Stimulated activated CD4-positive, alpha-beta T cell treated with anti-CD3 and anti-CD28 coated beads, Interleukin-4, amount 100 ng/mL, for 1 hour (primary cell): ENCODE data around the gene ATXN8OS.
"Not testable (repeated sequence)": the region's sequence is repeated elsewhere in the genome, so short reads cannot be mapped to it uniquely, and the experiment has no call there.

Experiments
- DNase-seq: peaks from one replicate; pipeline ENCODE4 v3.0.0-alpha.2; 2020

ATXN8OS gene

DNA sequence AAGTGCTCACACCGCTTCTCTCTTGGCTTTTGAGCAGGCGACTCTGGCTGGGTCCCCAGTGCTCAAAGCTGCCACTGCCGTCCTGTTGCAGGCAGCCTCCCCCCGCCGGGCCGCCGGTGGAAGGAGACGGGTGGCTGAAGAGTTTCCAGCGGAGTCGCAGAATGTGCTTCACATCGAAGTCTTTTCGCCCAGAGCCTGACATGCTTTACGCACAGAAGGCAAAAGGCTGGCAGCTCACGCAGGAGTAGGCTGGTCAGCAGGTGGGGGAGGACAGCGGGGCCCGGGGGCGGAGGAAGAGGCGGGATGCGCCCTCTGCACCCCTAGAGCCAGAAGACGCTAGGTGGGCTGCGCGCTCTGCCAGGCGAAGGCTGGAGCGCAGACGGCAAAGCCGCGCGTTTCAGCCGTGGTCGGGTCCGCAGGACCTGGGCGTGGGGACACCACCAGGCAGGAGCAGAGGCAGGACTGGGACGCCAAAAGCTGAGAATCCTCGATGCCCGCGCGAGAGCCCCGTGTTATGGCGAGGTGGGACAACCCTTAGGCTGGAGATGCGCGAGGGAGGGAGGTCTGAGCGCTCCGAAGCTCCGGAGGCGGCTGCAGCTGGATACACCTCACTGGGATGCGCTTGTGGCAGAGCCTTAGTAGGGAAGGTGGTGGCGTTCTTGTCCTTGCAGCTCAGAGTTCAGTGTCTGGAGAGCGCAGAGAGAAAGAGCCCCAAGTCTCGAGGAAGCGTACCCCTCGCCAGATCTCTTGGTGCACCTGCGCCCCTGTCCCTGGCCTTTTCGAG, at the start of gene ATXN8OS:
ATXN8OS (plus strand) TSS at position 329 of the 784 bp plus-strand sequence.
- no peak for DNase-seq

DNA sequence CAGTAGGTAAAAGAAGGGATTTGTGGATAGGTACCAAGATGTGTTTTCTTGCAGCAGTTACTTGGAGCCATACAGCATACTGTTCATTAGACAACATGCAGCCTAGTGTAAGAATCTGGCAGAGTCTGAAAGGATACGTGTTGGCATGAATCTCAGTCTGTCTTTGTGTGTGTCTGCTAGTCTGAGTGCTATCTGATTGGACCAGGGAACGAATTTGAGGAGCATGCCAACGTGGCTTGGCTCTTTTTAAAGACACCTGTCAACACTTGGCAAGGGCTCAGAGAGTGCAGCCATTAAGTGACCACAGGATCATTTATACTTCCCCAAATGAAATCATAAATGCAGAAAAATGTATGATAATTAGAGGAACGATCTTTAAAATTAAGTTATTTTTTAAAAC, 27.6 kb upstream of the ATXN8OS start:
- DNase-seq = no peak

DNA sequence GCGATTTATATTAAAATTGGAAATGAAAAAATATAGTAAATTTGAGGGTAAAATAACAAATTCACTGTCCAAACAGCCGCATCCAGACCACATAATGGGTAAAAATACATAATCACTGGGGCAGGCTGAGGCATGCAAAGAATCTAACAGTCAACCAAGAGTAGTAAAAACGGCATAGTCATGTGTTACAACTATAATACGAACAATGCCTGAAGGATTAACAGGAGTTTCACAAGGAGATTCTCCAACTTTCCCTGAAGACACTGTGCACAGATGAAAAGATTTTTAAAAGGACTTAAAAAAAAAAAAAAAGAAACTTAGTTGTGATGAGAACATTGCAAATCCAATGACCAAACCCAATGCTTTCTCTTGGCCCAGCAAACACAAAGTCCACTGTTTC, 20.4 kb upstream of the ATXN8OS start:
- DNase-seq = no peak

DNA sequence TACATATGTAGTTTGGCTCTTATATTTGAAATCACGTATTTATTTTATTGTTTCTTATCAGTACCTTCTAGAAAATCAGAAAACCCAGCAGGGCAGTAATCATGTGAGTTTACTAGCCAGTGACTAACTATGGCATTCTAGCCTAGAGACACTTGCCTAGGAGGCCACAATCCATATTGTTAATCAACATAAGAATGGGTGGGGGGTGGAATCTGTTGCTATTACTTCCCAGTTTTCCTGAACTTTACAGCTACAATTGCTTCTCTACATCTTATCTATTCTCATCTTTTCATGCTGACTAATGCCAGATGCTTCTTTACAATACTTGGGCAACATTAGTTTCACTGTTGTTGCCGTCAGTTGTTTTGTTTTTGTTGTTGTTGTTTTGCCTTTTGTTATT, 18.7 kb upstream of the ATXN8OS start:
- no peak for DNase-seq

GRCh38 chr13:70090036-70090723, 17.4 kb upstream of the ATXN8OS start:
- no peak for DNase-seq

GRCh38 chr13:70098669-70099068, 9.0 kb upstream of the ATXN8OS start:
- DNase-seq = no peak

DNA sequence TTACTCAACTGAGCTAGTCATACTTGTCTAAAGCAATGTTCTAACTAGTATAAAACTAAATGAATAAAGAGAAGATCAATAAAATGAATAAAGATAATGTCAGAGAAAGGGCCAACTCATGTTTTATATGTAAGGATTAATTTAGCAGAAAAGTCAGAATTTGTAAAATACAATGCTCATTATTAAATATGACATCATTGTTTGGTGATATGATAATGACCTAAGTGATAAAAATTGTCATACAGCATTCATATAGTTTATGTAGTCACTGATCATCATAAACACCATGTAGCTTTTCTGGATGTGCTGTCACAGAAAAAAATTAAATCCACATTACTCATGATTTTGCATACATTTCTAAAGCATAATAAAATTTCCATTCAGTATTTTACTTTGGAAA, 3.1 kb upstream of the ATXN8OS start:
- DNase-seq = no peak

GRCh38 chr13:70107125-70107497, 515 bp upstream of the ATXN8OS start:
- DNase-seq = no peak

DNA sequence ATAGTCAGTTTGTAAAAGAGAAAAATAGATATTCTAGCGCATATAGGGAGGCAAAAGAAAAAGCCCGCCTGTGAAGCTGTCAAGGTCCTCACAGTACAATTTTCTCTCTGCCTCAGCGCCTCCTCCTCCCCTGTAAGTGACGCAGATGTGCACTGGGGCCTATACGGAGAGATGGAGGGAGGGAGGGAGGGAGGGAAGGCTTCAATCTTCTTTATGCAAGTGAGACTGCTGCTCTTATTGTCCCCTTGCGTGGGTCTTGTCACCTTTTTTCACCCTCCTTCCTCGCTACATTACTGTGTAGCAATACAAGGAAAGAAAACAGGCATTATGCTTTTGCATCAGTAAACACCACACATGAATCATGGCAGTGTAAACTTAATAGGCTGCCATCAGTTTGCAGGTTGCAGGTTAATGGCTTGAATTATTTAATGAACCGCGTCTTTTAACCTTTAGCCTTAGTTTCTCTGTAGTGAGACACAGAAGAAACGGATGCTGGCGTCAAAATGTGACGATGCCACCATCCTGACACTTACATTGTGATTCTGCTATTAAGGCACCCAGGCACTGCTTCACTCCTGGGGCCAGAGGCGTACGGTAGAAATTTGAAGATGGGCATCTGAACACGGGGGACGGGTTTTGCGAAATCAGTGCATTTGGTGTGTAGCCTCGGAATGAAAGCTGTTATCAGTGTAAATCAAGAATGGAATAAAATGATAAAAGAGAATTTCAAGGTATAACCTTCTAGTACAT, 905 bp downstream of the ATXN8OS start, which contains the start of gene KLHL1:
KLHL1 (minus strand) TSS at position 97 of the 750 bp plus-strand sequence. CDS start 753 bp downstream, outside the sequence.
- DNase-seq = no peak

- DNase-seq = no peak
Measured at GRCh38 chr13:70117338-70117905, 9.8 kb downstream of the ATXN8OS start.

GRCh38 chr13:70125693-70126092, 18.1 kb downstream of the ATXN8OS start:
- DNase-seq = no peak

GRCh38 chr13:70128098-70128497, 20.5 kb downstream of the ATXN8OS start:
- DNase-seq = no peak

DNA sequence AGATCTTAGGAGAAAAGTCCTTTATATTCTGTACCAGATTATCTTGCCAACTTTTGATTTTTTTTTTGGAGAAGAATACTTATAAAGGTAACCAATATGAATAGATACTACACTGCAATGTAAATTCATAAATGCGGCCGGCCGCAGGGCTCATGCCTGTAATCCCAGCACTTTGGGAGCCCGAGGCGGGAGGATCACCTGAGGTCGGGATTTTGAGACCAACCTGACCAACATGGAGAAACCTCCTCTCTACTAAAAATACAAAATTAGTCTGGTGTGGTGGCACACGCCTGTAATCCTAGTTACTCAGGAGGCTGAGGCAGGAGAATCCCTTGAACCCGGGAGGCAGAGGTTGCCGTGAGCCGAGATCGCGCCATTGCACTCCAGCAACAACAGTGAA, 35.0 kb downstream of the ATXN8OS start:
- not testable (repeated sequence) for DNase-seq

GRCh38 chr13:70162141-70162540, 54.5 kb downstream of the ATXN8OS start:
- no peak for DNase-seq

- no peak for DNase-seq
Measured at GRCh38 chr13:70170689-70171088, 63.1 kb downstream of the ATXN8OS start.

DNA sequence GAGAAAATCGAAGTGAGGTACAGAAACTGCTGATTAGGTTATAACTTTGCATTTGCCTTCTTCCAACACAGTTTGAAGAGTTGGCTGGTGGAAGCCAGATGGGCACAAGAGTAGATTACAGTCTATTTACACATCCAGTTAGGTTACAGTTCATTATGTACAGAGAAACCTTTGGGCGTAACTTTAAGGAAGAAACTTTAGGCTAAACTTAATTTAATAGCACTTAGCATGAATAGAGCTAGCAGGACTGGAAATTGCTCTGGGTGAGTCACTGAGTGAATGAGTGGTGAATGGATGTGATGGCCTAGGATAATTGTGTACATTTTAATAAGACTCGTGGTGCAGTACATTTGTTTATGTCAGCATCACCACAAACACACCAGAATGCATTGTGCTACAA, 63.5 kb downstream of the ATXN8OS start:
- no peak for DNase-seq

DNA sequence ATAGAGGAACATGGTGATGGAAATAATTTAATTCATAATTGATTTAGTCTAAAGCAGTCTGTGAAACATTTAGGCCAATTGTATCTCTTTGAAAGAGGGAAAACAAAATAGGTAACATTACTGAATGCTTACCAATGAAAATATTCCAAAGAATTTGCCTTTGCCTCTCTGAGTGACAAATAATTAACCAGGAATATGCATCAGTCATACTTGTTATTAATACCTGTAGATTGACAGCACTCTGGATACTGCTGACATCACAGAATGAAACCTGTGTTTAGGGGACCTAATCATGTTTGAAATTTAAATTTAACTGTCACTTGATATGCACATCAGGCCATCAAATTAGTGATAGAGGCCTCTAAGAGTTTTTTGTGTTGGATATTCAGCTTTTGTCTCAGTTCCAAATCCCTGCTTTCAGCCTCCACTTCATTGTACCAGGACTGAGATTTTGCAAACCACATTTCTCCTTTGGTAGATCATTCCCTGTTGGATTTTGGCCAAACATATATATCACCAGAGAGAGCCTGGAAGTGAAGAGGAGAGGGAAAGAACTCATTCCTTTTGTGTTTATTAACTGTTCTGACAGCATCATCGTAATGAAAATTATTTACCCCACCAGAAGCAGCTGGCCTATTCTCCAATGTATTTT, 65.4 kb downstream of the ATXN8OS start:
- no peak for DNase-seq

DNA sequence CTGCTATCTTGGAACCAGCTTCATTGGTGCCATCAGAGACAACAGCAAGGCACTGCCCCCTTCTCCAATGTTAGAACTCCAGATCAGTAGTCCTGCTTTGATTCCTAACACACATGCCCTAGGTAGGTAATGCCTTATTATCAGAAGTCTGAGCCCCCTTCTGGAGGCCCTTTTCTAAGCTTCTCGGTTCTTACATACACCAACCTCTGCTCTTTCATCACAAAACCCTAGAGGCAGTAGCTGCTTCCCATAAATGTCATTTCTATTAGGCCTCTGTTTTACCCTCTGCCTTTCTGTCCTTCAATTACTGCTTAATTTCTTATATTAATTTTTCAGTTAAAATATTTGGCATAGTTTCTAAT, 66.0 kb downstream of the ATXN8OS start:
- no peak for DNase-seq

DNA sequence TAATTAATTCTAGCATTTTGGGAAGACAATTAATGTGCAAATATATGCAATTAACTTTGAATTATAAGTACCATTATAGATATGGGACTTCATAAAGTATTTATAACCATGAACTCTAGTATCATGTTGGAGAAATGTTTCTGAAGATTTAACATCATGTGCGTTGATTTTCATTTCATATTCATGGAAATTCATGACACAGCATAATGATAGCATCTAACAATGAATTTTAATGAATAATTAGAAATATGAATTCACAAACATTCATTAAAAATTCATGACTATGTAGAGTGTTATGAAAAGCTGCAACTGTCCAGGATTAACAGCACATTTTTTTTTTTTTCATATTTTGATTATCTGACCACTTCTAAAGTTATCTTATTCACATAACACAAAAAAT, 70.7 kb downstream of the ATXN8OS start:
- DNase-seq = no peak
